HCT116 (cell line): ENCODE data around the gene IL12B.

Source experiments
- EZH2 ChIP-seq: fragments of 200-600 bp; sonication (generic); IDR thresholded peaks from 2 replicates; pipeline ENCODE4 v1.6.1; 2017; ENCODE audit warnings: antibody characterized with exemption, mixed run types
- POLR2A ChIP-seq: IDR thresholded peaks from 2 replicates; pipeline ENCODE4 v1.7.0; 2011; ENCODE audit warnings: borderline replicate concordance; ENCODE audit not compliant: insufficient read depth, insufficient read length; ENCODE audit errors: extremely low read depth

GRCh38 chr5:159290741-159291140 lies 39.5 kb downstream of the IL12B start:
- TF ChIP-seq POLR2A (no peak), EZH2 (no peak)
